Measurements from ENCODE around the gene DCC. TPM values are rescaled to one million over a fixed set of nuclear protein-coding genes. Genes with fewer than 3 reads are reported as not detected.

DCC gene
- total and polyA plus RNA-seq, 5 donors from 2014 or later, result not detected

- Histone ChIP-seq H3K4me3 (ENCODE audit: low read depth, low read length) (no peak overlapping the region), H3K27me3 (ENCODE audit: control insufficient read depth, insufficient read depth, low read length) (no peaks in the 10 kb centered on the region), H3K9me3 (ENCODE audit: control insufficient read depth in 2 of 2, low read length in 2 of 2) (no peaks in the 10 kb centered on the region), H3K27ac (ENCODE audit: insufficient read depth, low read length, poor library complexity, severe bottlenecking) (no peak overlapping the region), H3K4me1 (ENCODE audit: control insufficient read depth, insufficient read depth, low read length, poor library complexity, severe bottlenecking) (no peaks in the 10 kb centered on the region), H3K36me3 (ENCODE audit: control insufficient read depth, insufficient read depth, low read length) (no peaks in the 10 kb centered on the region)
- peaks cover 0 to 11% (median 4%) of the 10 kb centered on the region in 7 donors for H3K9me3 Mint-ChIP-seq
- no peaks in the 10 kb centered on the region for H3K36me3 Mint-ChIP-seq
- no peaks in the 10 kb centered on the region for H3K4me1 Mint-ChIP-seq
- H3K27ac Mint-ChIP-seq, result no peak overlapping the region
- no peak for DNase-seq
- ATAC-seq (ENCODE audit: low read depth in 2 of 2), result no peak
- H3K27me3 Mint-ChIP-seq, result no peaks in the 10 kb centered on the region
- no peak overlapping the region for H3K4me3 Mint-ChIP-seq
Observed at GRCh38 chr18:52553441-52553840, 213.4 kb downstream of the DCC start.

GRCh38 chr18:52554180-52554579 lies 214.2 kb downstream of the DCC start:
- Histone ChIP-seq H3K36me3 (ENCODE audit: control insufficient read depth, insufficient read depth, low read length) (no peaks in the 10 kb centered on the region), H3K4me1 (ENCODE audit: control insufficient read depth, insufficient read depth, low read length, poor library complexity, severe bottlenecking) (no peaks in the 10 kb centered on the region), H3K27ac (ENCODE audit: insufficient read depth, low read length, poor library complexity, severe bottlenecking) (no peak overlapping the region), H3K9me3 (ENCODE audit: control insufficient read depth in 2 of 2, low read length in 2 of 2) (no peaks in the 10 kb centered on the region), H3K4me3 (ENCODE audit: low read depth, low read length) (no peak overlapping the region), H3K27me3 (ENCODE audit: control insufficient read depth, insufficient read depth, low read length) (no peaks in the 10 kb centered on the region)
- Mint-ChIP-seq H3K27ac (no peak overlapping the region), H3K9me3 (peaks cover 0 to 10% (median 4%) of the 10 kb centered on the region in 7 donors), H3K4me3 (no peak overlapping the region), H3K27me3 (no peaks in the 10 kb centered on the region), H3K36me3 (no peaks in the 10 kb centered on the region), H3K4me1 (no peaks in the 10 kb centered on the region)
- ATAC-seq (ENCODE audit: low read depth in 2 of 2) (no peak), DNase-seq (no peak)

GRCh38 chr18:52567360-52567759 lies 227.4 kb downstream of the DCC start:
- peaks cover 0 to 5% (median 0%) of the 10 kb centered on the region in 7 donors for H3K9me3 Mint-ChIP-seq
- H3K4me3 Mint-ChIP-seq, result no peak overlapping the region
- Histone ChIP-seq H3K4me1 (ENCODE audit: control insufficient read depth, insufficient read depth, low read length, poor library complexity, severe bottlenecking) (no peaks in the 10 kb centered on the region), H3K36me3 (ENCODE audit: control insufficient read depth, insufficient read depth, low read length) (no peaks in the 10 kb centered on the region), H3K9me3 (ENCODE audit: control insufficient read depth in 2 of 2, low read length in 2 of 2) (no peaks in the 10 kb centered on the region), H3K4me3 (ENCODE audit: low read depth, low read length) (no peak overlapping the region), H3K27me3 (ENCODE audit: control insufficient read depth, insufficient read depth, low read length) (no peaks in the 10 kb centered on the region), H3K27ac (ENCODE audit: insufficient read depth, low read length, poor library complexity, severe bottlenecking) (no peak overlapping the region)
- no peak overlapping the region for H3K27ac Mint-ChIP-seq
- H3K4me1 Mint-ChIP-seq, result no peaks in the 10 kb centered on the region
- ATAC-seq (ENCODE audit: low read depth in 2 of 2) (no peak), DNase-seq (no peak)
- no peaks in the 10 kb centered on the region for H3K27me3 Mint-ChIP-seq
- no peaks in the 10 kb centered on the region for H3K36me3 Mint-ChIP-seq

GRCh38 chr18:52569492-52569891 lies 229.5 kb downstream of the DCC start:
- Histone ChIP-seq H3K4me3 (ENCODE audit: low read depth, low read length) (no peak overlapping the region), H3K27me3 (ENCODE audit: control insufficient read depth, insufficient read depth, low read length) (no peaks in the 10 kb centered on the region), H3K9me3 (ENCODE audit: control insufficient read depth in 2 of 2, low read length in 2 of 2) (no peaks in the 10 kb centered on the region), H3K27ac (ENCODE audit: insufficient read depth, low read length, poor library complexity, severe bottlenecking) (no peak overlapping the region), H3K36me3 (ENCODE audit: control insufficient read depth, insufficient read depth, low read length) (no peaks in the 10 kb centered on the region), H3K4me1 (ENCODE audit: control insufficient read depth, insufficient read depth, low read length, poor library complexity, severe bottlenecking) (no peaks in the 10 kb centered on the region)
- DNase-seq (no peak), ATAC-seq (ENCODE audit: low read depth in 2 of 2) (no peak)
- Mint-ChIP-seq H3K27ac (no peak overlapping the region), H3K9me3 (peaks cover 0 to 7% (median 0%) of the 10 kb centered on the region in 7 donors), H3K4me3 (no peak overlapping the region), H3K4me1 (no peaks in the 10 kb centered on the region), H3K27me3 (no peaks in the 10 kb centered on the region), H3K36me3 (no peaks in the 10 kb centered on the region)

GRCh38 chr18:52570975-52571374 lies 231.0 kb downstream of the DCC start:
- Histone ChIP-seq H3K27ac (ENCODE audit: insufficient read depth, low read length, poor library complexity, severe bottlenecking) (no peak overlapping the region), H3K4me1 (ENCODE audit: control insufficient read depth, insufficient read depth, low read length, poor library complexity, severe bottlenecking) (no peaks in the 10 kb centered on the region), H3K9me3 (ENCODE audit: control insufficient read depth in 2 of 2, low read length in 2 of 2) (no peaks in the 10 kb centered on the region), H3K4me3 (ENCODE audit: low read depth, low read length) (no peak overlapping the region), H3K27me3 (ENCODE audit: control insufficient read depth, insufficient read depth, low read length) (no peaks in the 10 kb centered on the region), H3K36me3 (ENCODE audit: control insufficient read depth, insufficient read depth, low read length) (no peaks in the 10 kb centered on the region)
- Mint-ChIP-seq H3K4me1 (no peaks in the 10 kb centered on the region), H3K4me3 (no peak overlapping the region), H3K27ac (no peak overlapping the region), H3K27me3 (no peaks in the 10 kb centered on the region), H3K9me3 (peaks cover 0 to 7% (median 0%) of the 10 kb centered on the region in 7 donors), H3K36me3 (no peaks in the 10 kb centered on the region)
- DNase-seq (no peak), ATAC-seq (ENCODE audit: low read depth in 2 of 2) (no peak)

GRCh38 chr18:52572036-52573000 lies 232.3 kb downstream of the DCC start:
- DNase-seq (no peak), ATAC-seq (ENCODE audit: low read depth in 2 of 2) (no peak)
- Histone ChIP-seq H3K27me3 (ENCODE audit: control insufficient read depth, insufficient read depth, low read length) (no peaks in the 10 kb centered on the region), H3K4me1 (ENCODE audit: control insufficient read depth, insufficient read depth, low read length, poor library complexity, severe bottlenecking) (no peaks in the 10 kb centered on the region), H3K36me3 (ENCODE audit: control insufficient read depth, insufficient read depth, low read length) (no peaks in the 10 kb centered on the region), H3K9me3 (ENCODE audit: control insufficient read depth in 2 of 2, low read length in 2 of 2) (no peaks in the 10 kb centered on the region), H3K4me3 (ENCODE audit: low read depth, low read length) (no peak overlapping the region), H3K27ac (ENCODE audit: insufficient read depth, low read length, poor library complexity, severe bottlenecking) (no peak overlapping the region)
- Mint-ChIP-seq H3K4me1 (no peaks in the 10 kb centered on the region), H3K36me3 (no peaks in the 10 kb centered on the region), H3K27me3 (no peaks in the 10 kb centered on the region), H3K4me3 (no peak overlapping the region), H3K9me3 (peaks cover 0 to 5% (median 0%) of the 10 kb centered on the region in 7 donors), H3K27ac (no peak overlapping the region)

GRCh38 chr18:52577795-52578194 lies 237.8 kb downstream of the DCC start:
- H3K4me3 Mint-ChIP-seq, result no peak overlapping the region
- Histone ChIP-seq H3K9me3 (ENCODE audit: control insufficient read depth in 2 of 2, low read length in 2 of 2) (no peaks in the 10 kb centered on the region), H3K27me3 (ENCODE audit: control insufficient read depth, insufficient read depth, low read length) (no peaks in the 10 kb centered on the region), H3K27ac (ENCODE audit: insufficient read depth, low read length, poor library complexity, severe bottlenecking) (no peak overlapping the region), H3K4me1 (ENCODE audit: control insufficient read depth, insufficient read depth, low read length, poor library complexity, severe bottlenecking) (no peaks in the 10 kb centered on the region), H3K4me3 (ENCODE audit: low read depth, low read length) (no peak overlapping the region), H3K36me3 (ENCODE audit: control insufficient read depth, insufficient read depth, low read length) (no peaks in the 10 kb centered on the region)
- H3K27ac Mint-ChIP-seq, result no peak overlapping the region
- no peaks in the 10 kb centered on the region for H3K27me3 Mint-ChIP-seq
- ATAC-seq (ENCODE audit: low read depth in 2 of 2), result no peak
- no peaks in the 10 kb centered on the region for H3K36me3 Mint-ChIP-seq
- H3K9me3 Mint-ChIP-seq, result peaks cover 0 to 8% (median 4%) of the 10 kb centered on the region in 7 donors
- no peak for DNase-seq
- H3K4me1 Mint-ChIP-seq, result no peaks in the 10 kb centered on the region

DNA sequence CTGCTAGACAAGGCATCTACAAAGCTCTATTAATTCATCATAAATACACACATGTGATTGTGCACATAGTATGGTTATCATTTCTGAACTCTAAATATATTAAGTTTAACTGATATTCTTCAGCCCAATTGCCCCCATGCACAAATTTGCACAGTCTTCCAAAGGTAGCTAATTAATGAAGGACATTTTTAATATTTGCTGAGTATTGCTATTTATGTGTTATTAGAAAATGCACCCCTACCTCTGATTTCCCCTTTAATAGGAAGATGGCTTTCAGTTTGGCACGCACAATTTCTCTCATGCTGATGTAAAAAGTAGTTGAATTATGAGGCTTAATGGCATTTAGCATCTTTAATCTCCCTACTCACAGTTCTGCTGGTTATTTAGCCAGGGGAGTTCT lies 242.1 kb downstream of the DCC start:
- Mint-ChIP-seq H3K9me3 (peaks cover 0 to 13% (median 3%) of the 10 kb centered on the region in 7 donors), H3K36me3 (no peaks in the 10 kb centered on the region), H3K4me1 (no peaks in the 10 kb centered on the region), H3K27me3 (no peaks in the 10 kb centered on the region), H3K4me3 (no peak overlapping the region), H3K27ac (no peak overlapping the region)
- no peaks in the 10 kb centered on the region for H3K9me3 ChIP-seq (ENCODE audit: control insufficient read depth in 2 of 2, low read length in 2 of 2)
- ATAC-seq (ENCODE audit: low read depth in 2 of 2), result no peak
- H3K36me3 ChIP-seq (ENCODE audit: control insufficient read depth, insufficient read depth, low read length), result no peaks in the 10 kb centered on the region
- no peak overlapping the region for H3K27ac ChIP-seq (ENCODE audit: insufficient read depth, low read length, poor library complexity, severe bottlenecking)
- no peak overlapping the region for H3K4me3 ChIP-seq (ENCODE audit: low read depth, low read length)
- H3K27me3 ChIP-seq (ENCODE audit: control insufficient read depth, insufficient read depth, low read length), result no peaks in the 10 kb centered on the region
- DNase-seq, result no peak
- H3K4me1 ChIP-seq (ENCODE audit: control insufficient read depth, insufficient read depth, low read length, poor library complexity, severe bottlenecking), result no peaks in the 10 kb centered on the region
